OCI-LY3 (cell line): ENCODE measurements around the gene OTX1.

ENCODE experiments used
- EZH2phosphoT487 ChIP-seq: fragments of 200-600 bp; shearing (Covaris generic); IDR thresholded peaks from 2 replicates; pipeline ENCODE4 v1.6.1; 2018; ENCODE audit warnings: antibody characterized with exemption, mixed run types, low read depth
- TF ChIP-seq, protein P1 (sequence below): fragments of 200-600, 300-600 bp; sonication (generic); IDR thresholded peaks from 2 replicates; pipeline ENCODE4 v1.5.1; 2014; ENCODE audit warnings: antibody characterized with exemption, low read length, low read depth

- TF ChIP-seq, protein P1, sequence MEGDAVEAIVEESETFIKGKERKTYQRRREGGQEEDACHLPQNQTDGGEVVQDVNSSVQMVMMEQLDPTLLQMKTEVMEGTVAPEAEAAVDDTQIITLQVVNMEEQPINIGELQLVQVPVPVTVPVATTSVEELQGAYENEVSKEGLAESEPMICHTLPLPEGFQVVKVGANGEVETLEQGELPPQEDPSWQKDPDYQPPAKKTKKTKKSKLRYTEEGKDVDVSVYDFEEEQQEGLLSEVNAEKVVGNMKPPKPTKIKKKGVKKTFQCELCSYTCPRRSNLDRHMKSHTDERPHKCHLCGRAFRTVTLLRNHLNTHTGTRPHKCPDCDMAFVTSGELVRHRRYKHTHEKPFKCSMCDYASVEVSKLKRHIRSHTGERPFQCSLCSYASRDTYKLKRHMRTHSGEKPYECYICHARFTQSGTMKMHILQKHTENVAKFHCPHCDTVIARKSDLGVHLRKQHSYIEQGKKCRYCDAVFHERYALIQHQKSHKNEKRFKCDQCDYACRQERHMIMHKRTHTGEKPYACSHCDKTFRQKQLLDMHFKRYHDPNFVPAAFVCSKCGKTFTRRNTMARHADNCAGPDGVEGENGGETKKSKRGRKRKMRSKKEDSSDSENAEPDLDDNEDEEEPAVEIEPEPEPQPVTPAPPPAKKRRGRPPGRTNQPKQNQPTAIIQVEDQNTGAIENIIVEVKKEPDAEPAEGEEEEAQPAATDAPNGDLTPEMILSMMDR = no peak
- TF ChIP-seq EZH2phosphoT487 = no peak
Measured at GRCh38 chr2:63049211-63049969, 1.2 kb upstream of the OTX1 start.
